Osteoblast (primary cell): ENCODE measurements around the gene GABRB1. TPM values are rescaled to one million over a fixed set of nuclear protein-coding genes. Genes with fewer than 3 reads are reported as not detected.
A peak's percentile ranks its signal among the peaks of the same experiment; 100 is the strongest.

Source experiments
- DNase-seq: peaks from one replicate; pipeline ENCODE4 v3.0.0; 2011; ENCODE audit warnings: low spot score, mixed read lengths; ENCODE audit not compliant: insufficient read length; ENCODE audit errors: missing footprints
- H2AFZ ChIP-seq: 2 replicates; pipeline ENCODE4 v1.6.0; 2011; ENCODE audit warnings: mild to moderate bottlenecking, low read length
- H3K27ac ChIP-seq: 2 replicates; pipeline ENCODE4 v1.5.1; 2011; ENCODE audit warnings: mild to moderate bottlenecking, low read depth, low read length, moderate library complexity
- H3K27me3 ChIP-seq: 2 replicates; pipeline ENCODE4 v1.6.0; 2012; ENCODE audit warnings: mild to moderate bottlenecking, control low read depth, inconsistent platforms, low read length, moderate library complexity; ENCODE audit not compliant: insufficient read depth
- H3K36me3 ChIP-seq: 2 replicates; pipeline ENCODE4 v1.5.1; 2011; ENCODE audit warnings: mild to moderate bottlenecking, low read length, control low read depth, moderate library complexity; ENCODE audit not compliant: insufficient read depth
- H3K4me1 ChIP-seq: 2 replicates; pipeline ENCODE4 v1.5.1; 2011; ENCODE audit warnings: mild to moderate bottlenecking, low read length, control low read depth, moderate library complexity; ENCODE audit not compliant: insufficient read depth
- H3K4me2 ChIP-seq: 2 replicates; pipeline ENCODE4 v1.6.0; 2011; ENCODE audit warnings: mild to moderate bottlenecking, low read length; ENCODE audit not compliant: insufficient read depth
- H3K4me3 ChIP-seq: fragments of 200-600 bp; sonication (generic); 3 replicates; pipeline ENCODE4 v1.5.1; 2012; ENCODE audit warnings: mild to moderate bottlenecking, low read length, inconsistent platforms; ENCODE audit not compliant: insufficient read depth
- H3K79me2 ChIP-seq: 2 replicates; pipeline ENCODE4 v1.6.0; 2012; ENCODE audit warnings: mild to moderate bottlenecking, low read length, control low read depth, inconsistent platforms; ENCODE audit not compliant: insufficient read depth
- H3K9me3 ChIP-seq: 2 replicates; pipeline ENCODE4 v1.5.1; 2011; ENCODE audit warnings: low read depth, low read length, control low read depth
- H4K20me1 ChIP-seq: 2 replicates; pipeline ENCODE4 v1.6.0; 2012; ENCODE audit warnings: mild to moderate bottlenecking, low read length, control low read depth; ENCODE audit not compliant: insufficient read depth
- total RNA-seq: library from RNA; depleted of rRNA; stranded (reverse); fragments of >200 nt; gene quantifications from 2 replicates; pipeline ENCODE4 v1.2.3, GENCODE V29; 2012
- TF ChIP-seq, protein P1 (sequence below): IDR thresholded peaks from 2 replicates; pipeline ENCODE4 v1.5.1; 2011; ENCODE audit warnings: mild to moderate bottlenecking, low read depth, low read length, moderate library complexity; ENCODE audit errors: extremely low read depth

GABRB1 gene
- total RNA-seq, 1 donor: not detected

DNA sequence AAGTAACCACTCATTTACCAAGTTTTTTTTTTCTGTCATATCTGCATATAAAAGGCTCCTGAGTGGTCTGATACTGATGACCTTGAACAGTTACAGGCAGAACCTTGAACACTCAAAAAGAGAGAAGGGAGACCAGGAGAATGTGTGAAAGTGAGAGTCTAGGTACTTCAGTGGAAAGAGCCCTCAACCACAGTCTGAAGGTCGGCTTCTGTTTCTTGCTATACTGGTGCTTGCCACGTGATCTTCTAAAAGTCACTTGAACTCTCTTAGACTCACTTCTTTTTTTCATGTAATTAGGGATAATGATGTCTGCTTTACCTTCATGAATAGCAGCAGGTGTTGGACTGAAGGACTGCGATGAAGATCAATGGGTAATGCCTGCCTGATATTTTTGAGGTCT lies 22.8 kb downstream of the GABRB1 start:
- DNase-seq: no peak
- Histone ChIP-seq H3K36me3 (no peaks in the 10 kb centered on the region), H3K4me3 (no peak overlapping the region), H3K4me2 (no peak overlapping the region), H4K20me1 (no peaks in the 10 kb centered on the region), H3K27ac (no peak overlapping the region), H3K9me3 (no peaks in the 10 kb centered on the region), H3K79me2 (no peaks in the 10 kb centered on the region), H3K27me3 (peaks cover 8% of the 10 kb centered on the region), H2AFZ (no peak overlapping the region), H3K4me1 (no peaks in the 10 kb centered on the region)
- TF ChIP-seq, protein P1, sequence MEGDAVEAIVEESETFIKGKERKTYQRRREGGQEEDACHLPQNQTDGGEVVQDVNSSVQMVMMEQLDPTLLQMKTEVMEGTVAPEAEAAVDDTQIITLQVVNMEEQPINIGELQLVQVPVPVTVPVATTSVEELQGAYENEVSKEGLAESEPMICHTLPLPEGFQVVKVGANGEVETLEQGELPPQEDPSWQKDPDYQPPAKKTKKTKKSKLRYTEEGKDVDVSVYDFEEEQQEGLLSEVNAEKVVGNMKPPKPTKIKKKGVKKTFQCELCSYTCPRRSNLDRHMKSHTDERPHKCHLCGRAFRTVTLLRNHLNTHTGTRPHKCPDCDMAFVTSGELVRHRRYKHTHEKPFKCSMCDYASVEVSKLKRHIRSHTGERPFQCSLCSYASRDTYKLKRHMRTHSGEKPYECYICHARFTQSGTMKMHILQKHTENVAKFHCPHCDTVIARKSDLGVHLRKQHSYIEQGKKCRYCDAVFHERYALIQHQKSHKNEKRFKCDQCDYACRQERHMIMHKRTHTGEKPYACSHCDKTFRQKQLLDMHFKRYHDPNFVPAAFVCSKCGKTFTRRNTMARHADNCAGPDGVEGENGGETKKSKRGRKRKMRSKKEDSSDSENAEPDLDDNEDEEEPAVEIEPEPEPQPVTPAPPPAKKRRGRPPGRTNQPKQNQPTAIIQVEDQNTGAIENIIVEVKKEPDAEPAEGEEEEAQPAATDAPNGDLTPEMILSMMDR: no peak

DNA sequence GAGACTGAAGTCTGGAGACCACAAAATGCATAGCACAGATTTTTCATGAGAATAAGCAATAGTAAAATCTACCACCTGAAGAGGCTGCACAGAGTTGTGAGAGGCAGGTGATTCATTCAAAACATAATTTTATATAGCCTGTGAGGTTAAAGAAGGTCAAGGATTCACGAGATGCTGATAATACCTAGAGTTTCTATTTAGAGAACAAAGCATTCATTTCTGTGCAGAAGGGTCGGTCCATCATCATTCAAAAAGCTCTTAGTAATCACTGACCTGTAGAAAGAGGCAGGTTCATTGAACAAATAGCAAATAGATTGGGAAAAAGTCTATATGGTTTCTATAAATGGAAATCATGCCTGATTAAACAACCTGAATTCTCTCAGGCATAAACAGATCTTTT lies 26.6 kb downstream of the GABRB1 start:
- DNase-seq: no peak
- H3K9me3 ChIP-seq: no peaks in the 10 kb centered on the region
- no peaks in the 10 kb centered on the region for H3K36me3 ChIP-seq
- no peak overlapping the region for H3K27ac ChIP-seq
- no peak overlapping the region for H3K4me2 ChIP-seq
- H4K20me1 ChIP-seq: no peaks in the 10 kb centered on the region
- H2AFZ ChIP-seq: no peak overlapping the region
- H3K4me3 ChIP-seq: no peak overlapping the region
- peaks cover 10% of the 10 kb centered on the region for H3K4me1 ChIP-seq
- TF ChIP-seq, protein P1: no peak
- H3K79me2 ChIP-seq: no peaks in the 10 kb centered on the region
- no peaks in the 10 kb centered on the region for H3K27me3 ChIP-seq

DNA sequence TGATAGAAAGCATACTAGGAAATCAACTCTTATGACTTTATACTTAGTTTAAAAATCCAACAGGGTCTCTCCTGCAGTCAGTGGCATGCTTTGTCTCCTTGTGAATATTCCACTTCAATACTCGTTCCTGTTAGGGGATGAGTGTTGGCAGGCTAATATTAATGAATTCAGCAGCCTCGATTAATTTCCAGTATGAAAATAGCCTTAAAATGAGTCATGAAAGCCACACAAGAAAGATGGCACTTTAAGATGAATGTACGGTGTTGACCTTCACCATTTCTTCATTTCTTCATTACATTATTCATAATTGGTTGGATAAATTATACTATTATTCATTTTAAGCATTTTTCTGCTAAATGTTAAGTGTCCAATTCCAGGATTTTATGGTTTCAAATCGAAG lies 29.2 kb downstream of the GABRB1 start:
- H4K20me1 ChIP-seq: no peaks in the 10 kb centered on the region
- DNase-seq: no peak
- H3K4me1 ChIP-seq: peaks cover 10% of the 10 kb centered on the region
- no peak overlapping the region for H2AFZ ChIP-seq
- no peaks in the 10 kb centered on the region for H3K27me3 ChIP-seq
- no peak overlapping the region for H3K4me2 ChIP-seq
- H3K4me3 ChIP-seq: no peak overlapping the region
- H3K27ac ChIP-seq: no peak overlapping the region
- no peaks in the 10 kb centered on the region for H3K79me2 ChIP-seq
- H3K36me3 ChIP-seq: no peaks in the 10 kb centered on the region
- no peaks in the 10 kb centered on the region for H3K9me3 ChIP-seq
- TF ChIP-seq, protein P1: no peak

DNA sequence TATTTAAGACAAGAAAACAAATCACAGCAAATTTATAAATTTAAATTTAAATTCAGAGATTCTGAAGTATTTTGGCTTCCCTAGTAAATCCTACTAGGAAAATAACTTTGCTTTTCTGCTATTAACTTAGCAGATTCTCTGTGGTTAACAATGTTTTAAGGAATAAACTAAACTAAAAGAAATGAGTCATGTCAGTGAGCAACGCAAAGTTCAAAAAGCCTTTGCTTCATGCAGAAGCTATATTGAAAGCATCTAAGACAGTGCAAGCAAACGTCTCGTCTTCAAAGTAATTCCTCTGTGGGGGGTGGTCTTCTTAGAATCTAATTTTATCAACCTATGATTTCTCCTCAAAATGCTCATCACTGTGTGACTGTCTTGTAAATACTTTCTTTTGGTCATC lies 30.1 kb downstream of the GABRB1 start:
- TF ChIP-seq, protein P1: no peak
- no peaks in the 10 kb centered on the region for H3K79me2 ChIP-seq
- H3K27me3 ChIP-seq: no peaks in the 10 kb centered on the region
- H4K20me1 ChIP-seq: no peaks in the 10 kb centered on the region
- no peak overlapping the region for H3K4me3 ChIP-seq
- no peak overlapping the region for H3K27ac ChIP-seq
- DNase-seq: peak; percentile 64
- no peaks in the 10 kb centered on the region for H3K9me3 ChIP-seq
- H3K4me2 ChIP-seq: peak overlapping the region; percentile 38
- H2AFZ ChIP-seq: no peak overlapping the region
- H3K4me1 ChIP-seq: peaks cover 10% of the 10 kb centered on the region
- no peaks in the 10 kb centered on the region for H3K36me3 ChIP-seq
